KOPT-K1 (cell line): ENCODE data around the gene RORC.
A peak's percentile ranks its signal among the peaks of the same experiment; 100 is the strongest.

Experiments used
- H3K27ac ChIP-seq: fragments of 200-600 bp; sonication (generic); 2 replicates; pipeline ENCODE4 v1.5.1; 2016; ENCODE audit warnings: antibody characterized with exemption, mild to moderate bottlenecking, low read depth, low read length; ENCODE audit not compliant: poor library complexity, severe bottlenecking
- H3K36me3 ChIP-seq: fragments of 200-600 bp; sonication (generic); 2 replicates; pipeline ENCODE4 v1.5.1; 2017; ENCODE audit warnings: antibody characterized with exemption, mild to moderate bottlenecking, low read length, moderate library complexity; ENCODE audit not compliant: insufficient read depth
- H3K9me3 ChIP-seq: fragments of 200-600 bp; sonication (generic); 2 replicates; pipeline ENCODE4 v1.5.1; 2017; ENCODE audit warnings: antibody characterized with exemption, low read length, mild to moderate bottlenecking; ENCODE audit not compliant: insufficient read depth, poor library complexity, severe bottlenecking

Gene RORC

GRCh38 chr1:151762941-151763921, 68.4 kb downstream of the RORC start, which contains the start of gene MRPL9:
Gene MRPL9 (minus strand): TSS chr1:151763496. CDS start chr1:151763479, 17 bp downstream.
- Histone ChIP-seq H3K9me3 (no peaks in the 10 kb centered on the region), H3K27ac (peak within 1 kb of the TSS; percentile 71), H3K36me3 (peaks cover 37% of the 10 kb centered on the region)

GRCh38 chr1:151760597-151761385, 70.8 kb downstream of the RORC start:
- Histone ChIP-seq H3K9me3 (no peaks in the 10 kb centered on the region), H3K27ac (no peak overlapping the region), H3K36me3 (peaks cover 44% of the 10 kb centered on the region)

GRCh38 chr1:151759241-151759640, 72.4 kb downstream of the RORC start:
- Histone ChIP-seq H3K36me3 (peaks cover 44% of the 10 kb centered on the region), H3K9me3 (no peaks in the 10 kb centered on the region), H3K27ac (no peak overlapping the region)

- Histone ChIP-seq H3K27ac (no peak overlapping the region), H3K9me3 (no peaks in the 10 kb centered on the region), H3K36me3 (peaks cover 37% of the 10 kb centered on the region)
Observed at GRCh38 chr1:151756291-151756690, 75.3 kb downstream of the RORC start.
